ENCODE measurements around the gene CTBP1. TPM values are rescaled to one million over a fixed set of nuclear protein-coding genes. Genes with fewer than 3 reads are reported as not detected.
"Not testable (repeated sequence)": the region's sequence is repeated elsewhere in the genome, so short reads cannot be mapped to it uniquely, and the experiment has no call there.

CTBP1 gene
- total RNA-seq, 1 experiment from 2014 or later, result 178 TPM

GRCh38 chr4:1242506-1243450, 6.2 kb downstream of the CTBP1 start:
- in situ Hi-C loops (cut with HindIII; ENCODE audit: low pct_unique_long_range_greater_than_20kb, low sequenced_read_pairs), result no loop called here

GRCh38 chr4:1241936-1242505, 6.9 kb downstream of the CTBP1 start:
- in situ Hi-C loops (cut with HindIII; ENCODE audit: low pct_unique_long_range_greater_than_20kb, low sequenced_read_pairs), result no loop called here

More at GRCh38 chr4:1242506-1243450, 6.2 kb downstream of the CTBP1 start:
- DNase-seq (ENCODE audit: low read depth), result no peak

GRCh38 chr4:1241466-1241935, 7.4 kb downstream of the CTBP1 start:
- in situ Hi-C loops (cut with HindIII; ENCODE audit: low pct_unique_long_range_greater_than_20kb, low sequenced_read_pairs), result no loop called here
- no peak for DNase-seq (ENCODE audit: low read depth)

More at GRCh38 chr4:1241936-1242505, 6.9 kb downstream of the CTBP1 start:
- DNase-seq (ENCODE audit: low read depth), result no peak

DNA sequence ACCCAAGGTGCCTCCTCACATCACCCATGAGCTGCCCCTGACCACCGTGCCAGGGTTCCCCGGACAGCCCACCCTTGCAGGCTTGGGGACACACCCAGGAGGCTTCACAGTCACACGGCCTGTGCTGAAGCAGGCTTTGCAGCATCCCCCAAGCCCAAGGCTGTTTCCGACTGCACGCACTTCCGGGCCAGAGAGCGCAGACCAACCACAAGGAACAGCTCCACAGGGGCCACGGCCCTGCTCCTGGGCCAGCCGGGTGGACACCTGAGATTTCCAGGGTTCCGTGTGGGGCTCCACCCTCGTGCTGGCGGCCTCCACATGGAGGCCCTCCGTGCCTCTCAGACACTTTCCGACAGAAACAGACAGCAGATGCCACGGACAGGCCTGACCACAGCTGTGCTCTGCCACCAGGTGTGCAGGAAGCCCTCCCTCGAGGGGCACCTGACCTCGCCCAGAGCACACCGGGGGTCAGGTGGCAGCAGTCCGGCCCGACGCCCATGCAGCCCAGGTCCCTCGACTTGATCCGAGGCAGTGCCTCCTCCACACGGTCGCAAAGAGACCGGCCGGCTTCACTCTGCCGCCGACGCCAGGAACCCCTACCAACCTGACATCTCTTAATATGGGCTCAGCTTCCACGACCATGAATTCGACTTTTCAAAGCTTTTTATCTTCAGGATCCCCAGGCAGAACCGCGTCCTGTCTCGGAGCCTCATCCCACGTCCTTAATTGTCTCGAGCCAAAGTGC, 8.0 kb downstream of the CTBP1 start:
- in situ Hi-C loops (cut with HindIII; ENCODE audit: low pct_unique_long_range_greater_than_20kb, low sequenced_read_pairs), result no loop called here
- DNase-seq (ENCODE audit: low read depth), result no peak

GRCh38 chr4:1239950-1240307, 9.0 kb downstream of the CTBP1 start:
- in situ Hi-C loops (cut with HindIII; ENCODE audit: low pct_unique_long_range_greater_than_20kb, low sequenced_read_pairs), result no loop called here
- no peak for DNase-seq (ENCODE audit: low read depth)

GRCh38 chr4:1239141-1239949, 9.6 kb downstream of the CTBP1 start:
- DNase-seq (ENCODE audit: low read depth), result no peak
- in situ Hi-C loops (cut with HindIII; ENCODE audit: low pct_unique_long_range_greater_than_20kb, low sequenced_read_pairs), result no loop called here

DNA sequence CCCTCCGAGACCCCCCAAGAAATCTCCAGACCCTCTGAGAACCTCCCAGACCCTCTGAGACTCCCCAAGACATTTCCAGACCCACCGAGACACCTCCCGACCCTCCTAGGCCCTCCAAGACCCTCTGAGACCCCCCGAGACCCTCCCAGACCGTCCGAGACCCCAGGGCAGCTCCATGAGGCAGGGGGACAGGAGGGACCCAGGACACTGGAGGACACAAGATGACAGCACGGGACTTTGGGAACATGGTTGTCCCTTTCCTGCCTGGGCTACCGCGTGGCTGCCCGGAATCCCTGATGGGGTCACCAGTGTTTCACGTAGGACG, 10.3 kb downstream of the CTBP1 start:
- no peak for DNase-seq (ENCODE audit: low read depth)
- in situ Hi-C loops (cut with HindIII; ENCODE audit: low pct_unique_long_range_greater_than_20kb, low sequenced_read_pairs), result no loop called here

DNA sequence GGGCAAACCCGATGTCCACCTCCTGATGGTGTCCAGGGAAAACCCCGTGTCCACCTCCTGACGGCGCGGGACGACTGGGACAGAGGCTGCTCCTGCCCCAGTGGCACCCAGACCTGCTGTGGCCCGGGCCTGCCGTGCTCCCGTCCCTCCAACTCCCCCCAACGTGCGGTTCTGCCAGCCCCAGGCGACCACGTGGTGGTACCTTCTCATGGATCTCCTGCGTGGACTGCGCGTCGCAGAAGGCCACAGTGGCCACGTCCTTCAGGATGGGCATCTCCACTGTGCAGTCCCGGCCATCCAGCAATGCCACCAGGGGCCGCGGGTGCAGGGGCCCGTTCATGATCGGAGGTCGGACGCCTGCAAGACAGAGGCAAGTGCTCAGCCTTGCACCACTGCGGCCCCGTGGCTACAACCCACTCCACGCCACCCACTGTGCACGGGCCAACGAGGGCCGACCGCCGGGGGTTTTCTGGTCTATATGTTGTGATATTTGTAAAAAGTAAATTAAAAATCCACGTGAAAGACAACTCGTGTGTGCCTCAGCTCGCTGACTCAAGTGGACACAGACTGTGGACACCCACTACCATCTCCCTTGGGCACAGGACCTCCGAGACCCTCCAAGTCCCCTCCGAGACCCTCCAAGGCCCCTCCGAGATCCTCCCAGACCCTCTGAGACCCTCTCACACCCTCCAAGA, 10.8 kb downstream of the CTBP1 start:
- in situ Hi-C loops (cut with HindIII; ENCODE audit: low pct_unique_long_range_greater_than_20kb, low sequenced_read_pairs), result no loop called here
- DNase-seq (ENCODE audit: low read depth), result no peak

DNA sequence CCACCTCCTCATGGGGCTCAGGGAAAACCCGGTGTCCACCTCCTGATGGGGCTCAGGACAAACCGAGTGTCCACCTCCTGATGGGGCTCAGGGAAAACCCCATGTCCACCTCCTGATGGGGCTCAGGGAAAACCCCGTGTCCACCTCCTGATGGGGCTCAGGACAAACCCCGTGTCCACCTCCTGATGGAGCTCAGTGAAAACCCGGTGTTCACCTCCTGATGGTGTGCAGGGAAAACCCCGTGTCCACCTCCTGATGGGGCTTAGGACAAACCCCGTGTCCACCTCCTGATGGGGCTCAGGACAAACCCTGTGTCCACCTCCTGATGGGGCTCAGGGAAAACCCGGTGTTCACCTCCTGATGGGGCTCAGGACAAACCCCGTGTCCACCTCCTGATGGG, 11.7 kb downstream of the CTBP1 start:
- in situ Hi-C loops (cut with HindIII; ENCODE audit: low pct_unique_long_range_greater_than_20kb, low sequenced_read_pairs); DNase-seq (ENCODE audit: low read depth): not testable (repeated sequence)

- DNase-seq (ENCODE audit: low read depth); in situ Hi-C loops (cut with HindIII; ENCODE audit: low pct_unique_long_range_greater_than_20kb, low sequenced_read_pairs): not testable (repeated sequence)
Observed at GRCh38 chr4:1236836-1237235, 12.1 kb downstream of the CTBP1 start.

GRCh38 chr4:1236103-1236641, 12.8 kb downstream of the CTBP1 start:
- in situ Hi-C loops (cut with HindIII; ENCODE audit: low pct_unique_long_range_greater_than_20kb, low sequenced_read_pairs), result no loop called here
- DNase-seq (ENCODE audit: low read depth), result no peak

- no peak for DNase-seq (ENCODE audit: low read depth)
- in situ Hi-C loops (cut with HindIII; ENCODE audit: low pct_unique_long_range_greater_than_20kb, low sequenced_read_pairs), result no loop called here
Observed at GRCh38 chr4:1235381-1236102, 13.4 kb downstream of the CTBP1 start.

DNA sequence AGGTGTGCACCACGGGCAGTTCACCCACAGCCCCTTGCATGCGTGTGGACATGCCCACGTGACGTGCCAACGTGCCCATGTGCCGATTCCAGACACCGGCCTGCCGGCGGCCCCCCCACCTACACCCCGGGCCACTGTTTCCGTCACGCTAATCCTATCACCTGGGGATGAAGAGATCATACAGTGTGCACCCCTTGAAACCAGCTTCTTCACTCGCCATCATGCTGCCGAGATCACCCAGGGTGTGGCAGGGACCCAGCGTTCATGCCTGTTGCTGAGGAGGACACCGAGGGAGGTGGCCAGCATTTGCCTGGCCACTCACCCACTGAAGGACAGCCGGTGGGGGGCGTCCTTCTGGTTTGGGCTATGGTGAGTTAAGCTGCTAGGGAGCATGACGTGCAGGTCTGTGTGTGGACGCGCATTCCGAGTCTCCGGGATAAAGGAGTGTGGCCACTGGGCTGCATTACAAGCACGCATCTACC, 14.1 kb downstream of the CTBP1 start:
- in situ Hi-C loops (cut with HindIII; ENCODE audit: low pct_unique_long_range_greater_than_20kb, low sequenced_read_pairs), result no loop called here
- no peak for DNase-seq (ENCODE audit: low read depth)

DNA sequence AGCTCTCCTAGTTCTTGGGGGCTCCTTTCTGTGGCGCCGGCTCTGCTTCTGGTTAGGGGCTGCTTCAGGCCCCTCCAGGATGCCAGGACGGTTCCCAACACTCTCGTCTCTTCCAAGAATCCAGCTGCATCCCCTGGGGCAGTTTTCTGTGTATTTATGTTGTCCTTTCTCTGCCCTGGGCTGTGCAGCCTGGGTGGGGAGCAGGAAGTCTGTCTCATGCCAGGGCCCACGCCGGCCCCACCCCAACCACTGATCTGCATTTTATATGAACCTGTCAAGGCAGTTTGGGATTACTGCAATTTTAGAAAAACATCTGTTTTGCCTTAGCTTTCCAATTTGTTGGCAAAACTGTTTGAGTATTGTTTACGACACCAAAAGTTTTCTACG, 14.6 kb downstream of the CTBP1 start:
- in situ Hi-C loops (cut with HindIII; ENCODE audit: low pct_unique_long_range_greater_than_20kb, low sequenced_read_pairs), result no loop called here
- no peak for DNase-seq (ENCODE audit: low read depth)

GRCh38 chr4:1233641-1234308, 15.2 kb downstream of the CTBP1 start:
- in situ Hi-C loops (cut with HindIII; ENCODE audit: low pct_unique_long_range_greater_than_20kb, low sequenced_read_pairs), result no loop called here
- no peak for DNase-seq (ENCODE audit: low read depth)

Data from Caki2 (cell line).